Esophagus muscularis mucosa (tissue), 4 donors: ENCODE results near the gene RAD51B. TPM values are rescaled to one million over a fixed set of nuclear protein-coding genes. Genes with fewer than 3 reads are reported as not detected.

Experiments
- DNase-seq: peaks from one replicate; pipeline ENCODE4 v3.0.0-alpha.2; 2017; ENCODE audit errors: extremely low spot score
- H3K27ac ChIP-seq, 4 donors: fragments of 200-600 bp; sonication (generic); replicated peaks in 1 of 4; 1 replicate in 3 of 4; 2 replicates in 1 of 4; pipeline ENCODE4 v1.5.1; 2016 to 2019; ENCODE audit warnings: mild to moderate bottlenecking in 1 of 4
- H3K27me3 ChIP-seq, 4 donors: fragments of 200-600 bp; sonication (generic); one replicate each; pipeline versions ENCODE4 v1.5.1 to v1.6.0; 2016 to 2019
- H3K36me3 ChIP-seq, 4 donors: fragments of 200-600 bp; sonication (generic); one replicate each; pipeline ENCODE4 v1.5.1; 2016 to 2019
- H3K4me1 ChIP-seq, 4 donors: fragments of 200-600 bp; sonication (generic); one replicate each; pipeline ENCODE4 v1.5.1; 2016 to 2019
- H3K4me3 ChIP-seq, 4 donors: fragments of 200-600 bp; sonication (generic); 1 replicate in 2 of 4; 2 replicates in 2 of 4; pipeline ENCODE4 v1.5.1; 2016 to 2019; ENCODE audit warnings: mild to moderate bottlenecking in 4 of 4, moderate library complexity in 1 of 4
- H3K9me3 ChIP-seq, 4 donors: fragments of 200-600 bp; sonication (generic); 1 replicate in 3 of 4; 2 replicates in 1 of 4; pipeline ENCODE4 v1.5.1; 2016 to 2019
- CTCF ChIP-seq, 3 experiments: fragments of 200-600 bp in 2 of 3; fragments of 450-650 bp in 1 of 3; sonication (generic) in 2 of 3; IDR thresholded peaks; one replicate each; pipeline ENCODE4 v1.5.1; 2017 to 2019; ENCODE audit warnings: antibody characterized with exemption in 3 of 3, mild to moderate bottlenecking in 2 of 3, moderate library complexity in 1 of 3
- EP300 ChIP-seq: sonication (generic); formaldehyde crosslinking; IDR thresholded peaks from one replicate; pipeline ENCODE4 v1.6.1; 2017; ENCODE audit warnings: antibody characterized with exemption
- POLR2A ChIP-seq: fragments of 450-650 bp; IDR thresholded peaks from one replicate; pipeline ENCODE4 v1.6.1; 2017; ENCODE audit warnings: antibody characterized with exemption, moderate library complexity, mild to moderate bottlenecking, low read depth
- POLR2AphosphoS5 ChIP-seq, 2 donors: sonication (generic); formaldehyde crosslinking; IDR thresholded peaks; one replicate each; pipeline ENCODE4 v1.6.1; 2017; ENCODE audit warnings: antibody characterized with exemption in 2 of 2
- WGBS: methylation state at CpG from one replicate; pipeline ENCODE4 v1.1.5; 2018; 5-methylcytosine and 5-hydroxymethylcytosine counted together
- intact Hi-C: fragments of 100-400 bp; cut with DNase I; formaldehyde crosslinking; loops from one replicate; pipeline ENCODE4 v1.15.1; 2023
- total RNA-seq, 4 donors: library from RNA; depleted of rRNA; stranded (reverse); fragments of >200 nt; gene quantifications; one replicate each; pipeline versions ENCODE4 v1.1.0 to v1.2.1, GENCODE V29; 2016

RAD51B gene
- total RNA-seq, 4 donors from 2014 or later, result 2.8 to 11.1 (median 5.1) TPM

GRCh38 chr14:68683326-68683725, 863.7 kb downstream of the RAD51B start:
- 54% methylated on average over 7 of the region's 7 CpGs for WGBS
- H3K36me3 ChIP-seq, result no peaks in the 10 kb centered on the region
- H3K4me3 ChIP-seq, result no peak overlapping the region
- TF ChIP-seq CTCF (IDR thresholded peaks at IDR 0.05) (no peak), POLR2AphosphoS5 (IDR thresholded peaks at IDR 0.05) (no peak), POLR2A (no peak), EP300 (no peak)
- H3K27ac ChIP-seq, result peak overlapping the region; percentile 81 to 89 (median 85)
- peaks cover 53 to 76% (median 71%) of the 10 kb centered on the region in 4 donors for H3K4me1 ChIP-seq
- intact Hi-C loops, result loop anchor here (5.0 to 10.0 kb wide), 3 partner anchors 104 to 749 kb away; no protein-coding TSS in a partner anchor
- DNase-seq, result no peak
- no peaks in the 10 kb centered on the region for H3K9me3 ChIP-seq
- H3K27me3 ChIP-seq, result no peaks in the 10 kb centered on the region

- intact Hi-C loops, result loop anchor here (5.0 to 10.0 kb wide), 4 partner anchors 93 to 750 kb away; no protein-coding TSS in a partner anchor
- peaks cover 57 to 90% (median 85%) of the 10 kb centered on the region in 4 donors for H3K4me1 ChIP-seq
- WGBS, result 65% methylated on average over 5 of the region's 5 CpGs
- H3K36me3 ChIP-seq, result no peaks in the 10 kb centered on the region
- H3K27ac ChIP-seq, result peak overlapping the region; percentile 81 to 89 (median 85)
- no peaks in the 10 kb centered on the region for H3K27me3 ChIP-seq
- DNase-seq, result no peak
- no peak overlapping the region for H3K4me3 ChIP-seq
- no peaks in the 10 kb centered on the region for H3K9me3 ChIP-seq
- TF ChIP-seq POLR2AphosphoS5 (IDR thresholded peaks at IDR 0.05) (no peak), POLR2A (no peak), EP300 (no peak), CTCF (IDR thresholded peaks at IDR 0.05) (no peak)
Measured at GRCh38 chr14:68684466-68685418, 865.2 kb downstream of the RAD51B start.

GRCh38 chr14:68685419-68686204, 866.0 kb downstream of the RAD51B start:
- Histone ChIP-seq H3K36me3 (no peaks in the 10 kb centered on the region), H3K27ac (peak overlapping the region; percentile 81 to 89 (median 85)), H3K4me1 (peaks cover 51 to 92% (median 84%) of the 10 kb centered on the region in 4 donors), H3K27me3 (no peaks in the 10 kb centered on the region), H3K4me3 (no peak overlapping the region), H3K9me3 (no peaks in the 10 kb centered on the region)
- 66% methylated on average over 11 of the region's 12 CpGs for WGBS
- intact Hi-C loops, result loop anchor here (5.0 to 10.0 kb wide), 3 partner anchors 92 to 751 kb away; no protein-coding TSS in a partner anchor
- TF ChIP-seq EP300 (peak; percentile 53), POLR2A (no peak), POLR2AphosphoS5 (IDR thresholded peaks at IDR 0.05) (peak; percentile 51 to 77)
- no peak for DNase-seq

- WGBS, result 67% methylated on average over 1 of the region's 1 CpG
- intact Hi-C loops, result loop anchor here (5.0 to 10.0 kb wide), 3 partner anchors 91 to 751 kb away; no protein-coding TSS in a partner anchor
- peaks cover 46 to 88% (median 79%) of the 10 kb centered on the region in 4 donors for H3K4me1 ChIP-seq
Measured at GRCh38 chr14:68686205-68686465, 866.6 kb downstream of the RAD51B start.

More at GRCh38 chr14:68686205-68686465, 866.6 kb downstream of the RAD51B start:
- Histone ChIP-seq H3K4me3 (no peak overlapping the region), H3K27me3 (no peaks in the 10 kb centered on the region), H3K36me3 (no peaks in the 10 kb centered on the region), H3K27ac (peak overlapping the region; percentile 81 to 89 (median 85)), H3K9me3 (no peaks in the 10 kb centered on the region)
- no peak for DNase-seq
- TF ChIP-seq POLR2AphosphoS5 (IDR thresholded peaks at IDR 0.05) (no peak), CTCF (IDR thresholded peaks at IDR 0.05) (no peak), POLR2A (no peak), EP300 (no peak)
